ENCODE results near the gene OR2T27. TPM values are rescaled to one million over a fixed set of nuclear protein-coding genes. Genes with fewer than 3 reads are reported as not detected.

The OR2T27 gene
- total RNA-seq, 1 donor from 2014 or later, result not detected

DNA sequence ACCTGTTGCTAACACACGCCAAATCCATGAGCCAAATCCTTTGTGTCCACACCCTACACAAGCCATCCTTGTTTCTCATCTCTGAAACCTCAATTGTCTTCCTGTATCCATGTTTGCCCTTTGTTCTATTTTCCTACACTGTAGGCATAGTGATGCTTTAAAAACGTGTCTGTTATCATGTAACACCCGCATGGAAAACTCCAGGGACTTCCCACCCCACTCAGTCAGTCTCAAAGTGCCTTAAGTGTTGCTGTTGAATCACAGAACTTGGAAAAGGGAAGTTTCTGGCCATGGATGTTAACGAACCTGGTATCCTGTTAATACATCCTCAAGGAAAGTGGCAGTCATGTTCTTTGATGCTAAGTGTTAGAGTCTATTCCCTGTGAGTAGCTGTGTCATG lies 30.2 kb downstream of the OR2T27 start:
- H3K9me3 Mint-ChIP-seq, result peaks cover 37% of the 10 kb centered on the region
- H3K4me3 Mint-ChIP-seq, result no peak overlapping the region

DNA sequence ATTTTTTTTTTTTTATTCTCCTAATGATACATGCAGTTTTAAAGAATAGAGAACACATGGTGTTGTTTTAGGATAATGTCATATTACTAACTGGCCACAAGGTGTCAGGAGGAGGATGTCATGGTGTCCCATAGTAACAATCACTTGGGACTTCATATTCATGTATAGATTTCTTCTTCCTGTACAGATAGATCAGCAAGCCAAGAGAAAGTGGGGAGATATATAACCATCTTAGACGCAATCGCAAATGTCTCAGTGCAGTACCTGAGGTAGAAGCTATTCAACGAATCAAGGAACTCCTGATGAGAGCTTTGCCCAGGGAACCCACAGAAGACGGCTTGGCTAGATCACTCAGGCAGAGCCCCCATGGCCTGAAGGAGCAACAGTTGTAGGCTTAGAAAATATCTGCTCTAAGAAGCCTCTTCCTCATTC lies 32.7 kb downstream of the OR2T27 start:
- Mint-ChIP-seq H3K27ac (no peak overlapping the region), H3K27me3 (ENCODE audit: low read depth) (no peaks in the 10 kb centered on the region), H3K36me3 (no peaks in the 10 kb centered on the region), H3K9me3 (peaks cover 37% of the 10 kb centered on the region), H3K4me3 (no peak overlapping the region), H3K4me1 (no peaks in the 10 kb centered on the region)
- TF ChIP-seq CTCF (IDR thresholded peaks at IDR 0.05; ENCODE audit: unreplicated experiment), result peak; percentile 15
- DNase-seq (ENCODE audit: low spot score in 2 of 2, unreplicated experiment in 2 of 2), result no peak

More for the DNA sequence above, 30.2 kb downstream of the OR2T27 start:
- DNase-seq (ENCODE audit: low spot score in 2 of 2, unreplicated experiment in 2 of 2), result no peak
- Mint-ChIP-seq H3K4me1 (no peaks in the 10 kb centered on the region), H3K36me3 (no peaks in the 10 kb centered on the region), H3K27me3 (ENCODE audit: low read depth) (no peaks in the 10 kb centered on the region), H3K27ac (no peak overlapping the region)
- no peak for TF ChIP-seq CTCF (IDR thresholded peaks at IDR 0.05; ENCODE audit: unreplicated experiment)

DNA sequence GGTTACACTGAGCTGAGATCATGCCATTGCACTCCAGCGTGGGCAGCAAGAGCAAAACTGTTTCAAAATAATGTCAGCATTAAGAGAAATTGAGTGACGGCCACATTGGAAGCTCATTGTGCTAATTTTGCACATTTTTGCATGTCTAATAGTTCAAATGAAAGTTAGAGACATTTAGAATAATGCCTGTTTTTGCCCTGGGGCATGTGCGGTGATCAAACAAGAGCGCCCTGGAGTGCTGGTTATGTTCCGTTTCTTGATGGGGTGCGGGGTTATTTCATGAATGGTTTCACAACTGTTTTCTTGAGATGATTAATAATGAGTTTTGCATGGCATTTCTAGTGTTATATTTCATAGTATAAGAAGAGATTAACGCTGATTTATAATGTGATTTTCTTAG lies 33.6 kb downstream of the OR2T27 start:
- no peak overlapping the region for H3K4me3 Mint-ChIP-seq
- H3K36me3 Mint-ChIP-seq, result no peaks in the 10 kb centered on the region
- peaks cover 43% of the 10 kb centered on the region for H3K9me3 Mint-ChIP-seq
- no peak for TF ChIP-seq CTCF (IDR thresholded peaks at IDR 0.05; ENCODE audit: unreplicated experiment)
- H3K4me1 Mint-ChIP-seq, result no peaks in the 10 kb centered on the region
- no peak for DNase-seq (ENCODE audit: low spot score in 2 of 2, unreplicated experiment in 2 of 2)
- no peaks in the 10 kb centered on the region for H3K27me3 Mint-ChIP-seq (ENCODE audit: low read depth)
- H3K27ac Mint-ChIP-seq, result no peak overlapping the region

DNA sequence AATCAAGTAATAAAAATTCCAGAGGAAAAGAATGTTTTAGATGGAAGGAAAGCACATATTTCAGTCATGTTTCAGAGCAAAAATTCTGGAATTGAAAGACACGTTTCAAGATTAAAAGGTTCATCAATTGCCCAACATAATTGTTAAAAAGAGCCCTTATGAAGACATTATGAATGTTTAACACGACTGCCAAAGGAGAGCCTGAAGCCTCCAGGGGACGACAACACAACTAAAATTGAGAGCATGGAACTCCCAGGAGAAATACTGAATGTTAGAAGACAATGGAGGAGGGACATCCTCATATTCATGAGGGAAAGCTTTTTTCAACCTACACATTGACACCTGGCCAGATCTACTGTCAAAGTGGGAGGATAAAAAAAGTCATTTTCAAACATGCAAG lies 36.5 kb downstream of the OR2T27 start:
- Mint-ChIP-seq H3K36me3 (no peaks in the 10 kb centered on the region), H3K4me3 (no peak overlapping the region), H3K27me3 (ENCODE audit: low read depth) (no peaks in the 10 kb centered on the region), H3K9me3 (peaks cover 72% of the 10 kb centered on the region), H3K27ac (no peak overlapping the region), H3K4me1 (no peaks in the 10 kb centered on the region)
- TF ChIP-seq CTCF (IDR thresholded peaks at IDR 0.05; ENCODE audit: unreplicated experiment), result no peak
- no peak for DNase-seq (ENCODE audit: low spot score in 2 of 2, unreplicated experiment in 2 of 2)

- H3K4me1 Mint-ChIP-seq, result no peaks in the 10 kb centered on the region
Observed at GRCh38 chr1:248618119-248618518, 37.2 kb downstream of the OR2T27 start.

More at GRCh38 chr1:248618119-248618518, 37.2 kb downstream of the OR2T27 start:
- H3K36me3 Mint-ChIP-seq, result no peaks in the 10 kb centered on the region
- H3K27me3 Mint-ChIP-seq (ENCODE audit: low read depth), result no peaks in the 10 kb centered on the region
- H3K4me3 Mint-ChIP-seq, result no peak overlapping the region
- H3K9me3 Mint-ChIP-seq, result peaks cover 79% of the 10 kb centered on the region
- H3K27ac Mint-ChIP-seq, result no peak overlapping the region
- DNase-seq (ENCODE audit: low spot score in 2 of 2, unreplicated experiment in 2 of 2), result no peak
- no peak for TF ChIP-seq CTCF (IDR thresholded peaks at IDR 0.05; ENCODE audit: unreplicated experiment)

Data from mesothelial cell of epicardium (in vitro differentiated cells).